DMS114 treated with DMSO at 0.1 percent for 48 hours (cell line): ENCODE data around the gene SIGLEC15.
"Not testable (repeated sequence)": the region's sequence is repeated elsewhere in the genome, so short reads cannot be mapped to it uniquely, and the experiment has no call there.

Source experiments
- DNase-seq: peaks from one replicate; lab custom pipeline; 2025; ENCODE audit not compliant: unreplicated experiment; lab: John Stamatoyannopoulos, UW

SIGLEC15 gene, protein sequence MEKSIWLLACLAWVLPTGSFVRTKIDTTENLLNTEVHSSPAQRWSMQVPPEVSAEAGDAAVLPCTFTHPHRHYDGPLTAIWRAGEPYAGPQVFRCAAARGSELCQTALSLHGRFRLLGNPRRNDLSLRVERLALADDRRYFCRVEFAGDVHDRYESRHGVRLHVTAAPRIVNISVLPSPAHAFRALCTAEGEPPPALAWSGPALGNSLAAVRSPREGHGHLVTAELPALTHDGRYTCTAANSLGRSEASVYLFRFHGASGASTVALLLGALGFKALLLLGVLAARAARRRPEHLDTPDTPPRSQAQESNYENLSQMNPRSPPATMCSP

DNA sequence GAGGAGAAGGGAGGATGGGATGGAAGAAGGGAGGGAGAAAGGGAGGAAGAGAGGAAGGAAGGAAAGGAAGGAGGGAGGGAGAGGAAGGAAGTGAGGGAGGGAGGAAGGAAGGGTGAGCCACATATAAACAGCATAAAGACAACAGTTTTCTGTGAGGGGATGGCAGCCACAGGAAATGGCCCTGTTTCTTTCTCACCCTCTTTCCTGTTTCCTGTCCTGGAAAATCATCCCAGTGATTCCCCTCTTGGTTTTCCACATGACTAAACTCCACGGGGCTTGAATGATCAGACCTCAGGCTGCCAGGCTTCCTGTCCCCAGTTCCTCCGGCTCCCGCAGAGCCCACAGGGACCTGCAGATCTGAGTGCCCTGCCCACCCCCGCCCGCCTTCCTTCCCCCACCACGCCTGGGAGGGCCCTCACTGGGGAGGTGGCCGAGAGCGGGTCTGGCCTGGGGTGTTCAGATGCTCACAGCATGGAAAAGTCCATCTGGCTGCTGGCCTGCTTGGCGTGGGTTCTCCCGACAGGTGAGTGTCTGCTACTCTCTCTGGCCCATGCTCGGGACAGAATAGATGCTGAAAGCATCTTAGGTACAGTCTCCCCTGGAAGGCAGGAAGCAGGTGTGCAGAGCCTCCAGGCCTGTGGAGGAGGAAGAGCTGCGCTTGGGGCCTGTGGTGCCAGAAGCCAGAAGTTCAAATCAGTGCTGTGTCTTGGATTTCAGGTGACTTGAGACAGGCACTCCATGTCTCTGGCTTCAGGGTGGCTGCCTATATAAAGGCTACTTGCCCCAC, at the start of gene SIGLEC15:
SIGLEC15 (plus strand) TSS at position 418 of the 787 bp plus-strand sequence; CDS start at position 472, 54 bp downstream.
- no peak for DNase-seq

DNA sequence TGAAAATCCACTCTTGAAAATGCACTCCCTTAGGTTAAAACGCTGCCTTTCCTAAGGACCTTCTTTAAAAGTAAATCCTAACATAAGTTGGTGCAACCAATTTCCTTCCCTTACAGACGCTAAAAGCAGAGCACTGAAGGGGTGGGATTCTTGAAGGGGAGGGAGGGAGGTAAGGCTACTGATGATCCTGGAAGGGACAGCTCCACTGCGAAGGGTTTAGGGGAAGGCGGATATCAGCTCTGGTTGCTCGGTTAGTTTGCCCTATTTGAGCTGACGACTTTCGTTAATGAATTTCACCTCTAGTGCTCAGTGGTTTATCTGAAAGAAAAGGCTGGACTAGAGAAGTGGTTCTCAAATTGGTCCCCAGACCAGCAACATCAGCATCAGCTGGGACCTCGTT, 49.7 kb upstream of the SIGLEC15 start:
- no peak for DNase-seq

DNA sequence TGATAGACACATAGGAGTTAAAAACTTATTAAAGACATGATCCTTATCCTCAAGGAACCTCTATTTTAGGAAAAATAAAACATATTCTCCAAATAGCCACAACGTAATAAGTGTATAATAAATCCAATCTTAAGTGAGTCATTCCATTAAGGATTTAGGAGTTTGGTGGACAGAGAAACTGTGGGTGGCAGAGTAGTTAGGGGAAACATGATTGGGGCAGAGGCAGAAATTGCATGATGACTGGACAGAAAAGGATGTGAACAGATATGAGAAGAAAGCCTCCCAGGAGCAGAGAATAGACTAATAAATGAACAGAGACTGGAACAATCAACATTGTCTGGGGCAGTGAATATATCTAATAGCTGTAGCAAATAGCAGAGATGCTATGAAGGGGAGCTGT, 48.1 kb upstream of the SIGLEC15 start:
- DNase-seq = no peak

DNA sequence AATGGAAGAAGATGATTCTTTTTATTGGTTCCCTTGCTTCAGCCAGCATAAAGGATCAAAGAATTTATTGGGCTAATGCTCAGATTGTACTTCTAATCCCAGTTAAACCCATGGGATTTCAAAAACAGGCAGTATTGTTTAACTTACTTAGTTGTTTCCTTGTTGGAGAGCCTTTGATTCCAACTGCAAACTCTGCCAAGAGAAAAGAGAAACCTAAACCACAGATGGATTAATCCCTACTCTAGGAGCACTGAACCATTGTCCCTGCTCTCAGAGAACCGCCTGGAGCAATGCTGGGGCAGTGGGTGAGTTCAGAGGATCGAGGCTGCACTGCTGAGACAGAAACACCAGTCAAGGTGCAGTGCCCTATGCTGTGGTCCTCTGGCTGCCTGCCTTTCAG, 44.9 kb upstream of the SIGLEC15 start:
- DNase-seq = no peak

DNA sequence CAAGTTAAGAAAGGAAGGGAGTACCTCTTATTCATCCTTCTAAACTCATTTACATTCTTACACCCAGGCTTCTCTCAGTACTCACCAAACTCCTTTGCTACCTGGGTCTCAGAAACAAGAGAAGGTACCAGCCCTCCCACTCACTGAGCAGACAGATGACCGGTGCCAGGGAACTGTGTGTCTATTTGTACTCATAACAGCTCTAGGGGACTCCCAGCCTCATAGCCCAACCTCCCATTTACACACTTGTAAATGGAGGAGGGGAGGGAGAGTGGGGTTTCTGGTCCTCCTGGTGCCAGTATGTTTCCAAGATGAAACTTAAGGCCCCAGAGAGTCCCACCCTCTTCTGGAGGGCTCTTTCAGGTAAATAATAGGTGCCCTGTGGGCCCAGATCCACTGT, 42.8 kb upstream of the SIGLEC15 start:
- DNase-seq = no peak

DNA sequence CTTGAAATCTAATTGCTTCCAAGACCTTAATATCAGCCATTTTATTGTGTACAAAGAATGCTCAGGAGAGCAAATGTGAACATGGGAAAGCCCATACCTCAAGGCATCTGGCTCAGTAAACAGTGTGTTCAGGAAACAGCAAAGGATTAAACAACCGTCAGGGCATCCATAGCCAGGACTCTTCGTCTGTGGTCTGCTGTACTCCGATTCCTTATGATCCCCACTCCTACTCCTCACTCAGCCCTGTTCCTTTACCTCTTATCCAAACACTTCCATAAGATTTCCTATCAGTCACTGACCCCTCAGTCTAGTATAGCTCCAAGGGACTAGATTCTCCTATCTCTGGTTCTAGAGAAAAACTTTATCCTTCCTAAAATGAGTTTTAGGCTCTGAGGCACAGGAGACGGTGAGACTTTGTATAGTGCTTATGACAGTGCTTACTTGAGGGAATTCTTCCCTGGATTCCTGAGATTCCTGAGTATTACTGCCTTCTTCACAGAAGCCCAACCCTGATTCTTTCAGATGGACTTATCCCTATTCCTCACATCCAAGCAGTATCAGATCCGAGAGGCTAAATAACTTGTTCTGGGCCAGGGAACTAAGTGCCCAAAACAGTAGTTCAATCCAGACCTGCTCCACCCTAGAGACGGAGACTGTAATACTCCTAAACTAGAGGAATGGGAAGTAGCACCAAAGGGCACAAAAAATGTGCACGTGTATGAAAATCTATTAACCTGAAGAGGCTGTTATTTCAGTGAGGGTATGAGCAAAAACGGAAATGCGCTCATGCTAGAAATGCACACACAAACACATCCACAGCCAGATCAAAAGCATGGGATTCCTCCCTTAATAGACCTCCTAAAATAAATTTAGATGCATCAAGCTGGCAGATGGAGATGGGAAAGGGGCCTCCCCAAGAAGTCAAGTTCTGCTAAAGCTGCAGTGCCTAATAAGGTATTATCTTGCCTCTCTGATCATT, 42.1 kb upstream of the SIGLEC15 start:
- no peak for DNase-seq

DNA sequence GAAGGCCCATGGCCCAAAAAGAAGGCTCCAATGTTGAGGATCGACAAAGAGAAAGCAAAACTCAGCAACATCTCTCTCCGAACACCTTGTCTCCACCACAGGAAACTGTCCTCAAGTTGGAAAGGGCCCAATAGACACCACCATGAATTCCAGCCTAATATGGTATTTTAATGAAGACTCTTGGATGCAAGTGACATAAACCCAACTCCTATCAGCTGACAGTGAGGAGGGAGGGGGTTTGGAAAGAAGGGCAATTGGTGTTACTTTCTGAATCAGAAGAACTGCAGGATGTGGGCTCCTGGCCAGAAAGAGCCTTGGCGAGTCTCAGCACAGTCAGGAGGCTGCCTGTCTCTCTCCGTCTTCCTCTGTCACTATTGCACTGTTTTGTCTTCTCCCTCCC, 40.3 kb upstream of the SIGLEC15 start:
- no peak for DNase-seq

DNA sequence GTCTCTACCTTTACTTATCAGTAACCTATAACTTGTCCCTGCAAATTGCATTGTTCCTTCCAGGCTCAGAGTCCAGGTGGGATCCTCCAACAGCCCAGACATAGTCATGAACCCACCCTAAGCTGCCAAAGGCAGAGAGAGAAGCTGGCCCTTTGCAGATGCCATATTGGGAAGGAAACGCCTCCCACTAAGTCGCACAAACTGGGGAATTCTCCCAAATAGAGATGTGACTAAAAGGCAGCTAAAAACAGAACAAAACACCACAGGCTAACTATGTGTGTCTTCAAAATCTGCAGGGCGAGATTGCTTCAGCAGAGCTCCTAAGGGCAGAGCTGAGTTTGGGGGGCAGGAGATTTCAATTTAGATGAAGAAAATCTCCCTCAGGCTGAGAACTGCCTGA, 38.5 kb upstream of the SIGLEC15 start:
- no peak for DNase-seq

DNA sequence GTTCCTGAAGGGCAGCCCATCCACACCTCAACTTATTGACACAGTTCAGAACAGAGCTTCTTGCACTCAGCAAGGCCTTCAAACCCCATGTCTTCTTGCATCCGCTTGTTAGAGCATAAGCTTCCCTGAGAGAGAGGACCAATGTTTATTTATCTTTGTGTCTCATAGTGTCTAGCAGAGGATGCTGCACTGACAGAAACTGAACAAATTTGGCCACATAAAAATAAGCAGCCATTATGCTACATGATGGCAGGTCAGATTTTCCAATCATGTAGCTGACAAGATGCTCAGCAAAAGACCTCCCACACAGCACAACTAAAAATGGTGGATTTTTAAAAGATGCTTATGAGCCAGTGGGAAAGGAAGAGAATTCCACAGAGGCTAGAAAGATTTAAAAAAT, 38.1 kb upstream of the SIGLEC15 start:
- DNase-seq = no peak

DNA sequence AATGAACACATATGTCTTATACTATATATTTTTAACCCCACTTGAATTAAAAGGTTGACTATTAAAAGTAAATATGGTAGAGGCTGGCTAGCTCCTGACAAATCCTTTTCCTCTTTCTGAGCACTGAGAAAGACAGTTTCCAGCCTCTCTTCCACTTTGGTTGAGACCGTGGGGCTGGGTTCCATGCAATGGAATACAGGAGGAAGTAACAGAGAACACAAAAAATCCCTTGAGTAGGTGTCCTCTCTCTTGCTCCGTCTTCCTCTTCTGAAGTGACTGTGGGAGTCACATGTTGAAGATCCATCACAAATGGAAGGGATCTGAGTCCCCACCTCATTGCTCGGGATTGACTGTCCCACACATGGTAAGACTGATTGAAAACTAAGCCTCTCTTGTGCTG, 36.6 kb upstream of the SIGLEC15 start:
- no peak for DNase-seq

DNA sequence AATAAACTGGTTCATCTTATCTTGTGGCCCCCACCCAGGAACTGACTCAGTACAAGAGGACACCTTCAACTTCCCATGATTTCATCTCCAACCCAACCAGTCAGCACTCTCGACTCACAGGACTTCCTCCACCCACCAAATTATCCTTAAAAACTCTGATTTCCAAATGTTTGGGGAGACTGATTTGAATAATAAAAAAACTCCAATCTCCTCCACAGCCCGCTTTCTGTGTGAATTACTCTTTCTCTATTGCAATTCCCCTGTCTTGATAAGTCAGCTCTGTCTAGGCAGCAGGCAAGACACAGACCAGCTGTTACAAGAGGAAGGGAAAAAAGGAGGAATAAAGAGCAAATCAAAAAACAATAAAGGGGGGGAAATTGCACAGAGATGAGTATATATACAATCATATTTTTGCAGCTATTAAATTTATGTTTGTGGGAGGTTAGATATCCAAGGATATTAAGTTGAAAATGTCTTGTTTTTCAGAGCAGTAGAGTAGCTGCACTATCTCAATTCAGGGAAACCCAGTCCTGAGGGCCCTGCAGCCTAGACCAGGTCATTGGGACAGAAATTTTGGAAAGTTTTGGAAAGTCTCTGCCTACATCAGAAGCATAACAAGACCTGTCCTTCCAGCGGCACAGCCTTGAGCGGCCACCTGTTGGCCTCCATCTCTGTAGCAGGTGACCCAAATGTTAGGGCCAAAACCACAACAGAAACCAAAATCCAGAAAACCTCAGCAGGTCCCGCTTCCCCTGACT, 32.8 kb upstream of the SIGLEC15 start:
- DNase-seq = no peak

DNA sequence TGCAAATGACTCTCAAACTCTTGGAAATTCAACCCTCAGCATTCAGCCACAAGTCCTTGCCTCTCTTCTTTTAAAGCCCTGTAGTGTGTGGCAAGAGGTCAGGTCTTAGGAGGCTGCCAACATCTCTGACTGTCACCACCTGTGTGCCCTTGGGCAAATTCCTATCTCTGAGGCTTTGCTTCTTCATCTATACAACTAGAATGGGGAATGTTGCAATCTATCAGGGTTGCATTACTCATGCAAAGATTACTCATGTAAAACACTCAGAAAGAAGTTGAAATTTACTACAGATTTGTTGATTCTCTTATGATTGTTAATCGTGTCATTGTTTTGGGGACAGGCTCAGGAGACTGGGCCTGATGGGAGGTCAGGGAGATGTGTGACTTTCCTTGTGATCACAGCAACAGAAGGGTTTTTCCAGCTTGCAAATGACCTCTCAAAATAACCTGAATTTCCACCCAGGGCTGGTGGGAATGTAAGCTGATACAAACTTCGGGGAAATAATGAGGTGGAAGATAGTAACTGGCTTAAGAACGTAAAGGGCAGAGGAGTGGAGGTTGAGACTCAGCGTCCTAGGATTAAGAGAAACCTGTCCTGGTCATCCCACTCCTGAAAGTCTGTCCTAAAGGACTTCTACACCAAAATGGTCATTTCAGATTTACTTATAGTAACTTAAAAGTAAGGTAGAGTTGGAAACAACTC, 32.1 kb upstream of the SIGLEC15 start:
- DNase-seq = no peak

DNA sequence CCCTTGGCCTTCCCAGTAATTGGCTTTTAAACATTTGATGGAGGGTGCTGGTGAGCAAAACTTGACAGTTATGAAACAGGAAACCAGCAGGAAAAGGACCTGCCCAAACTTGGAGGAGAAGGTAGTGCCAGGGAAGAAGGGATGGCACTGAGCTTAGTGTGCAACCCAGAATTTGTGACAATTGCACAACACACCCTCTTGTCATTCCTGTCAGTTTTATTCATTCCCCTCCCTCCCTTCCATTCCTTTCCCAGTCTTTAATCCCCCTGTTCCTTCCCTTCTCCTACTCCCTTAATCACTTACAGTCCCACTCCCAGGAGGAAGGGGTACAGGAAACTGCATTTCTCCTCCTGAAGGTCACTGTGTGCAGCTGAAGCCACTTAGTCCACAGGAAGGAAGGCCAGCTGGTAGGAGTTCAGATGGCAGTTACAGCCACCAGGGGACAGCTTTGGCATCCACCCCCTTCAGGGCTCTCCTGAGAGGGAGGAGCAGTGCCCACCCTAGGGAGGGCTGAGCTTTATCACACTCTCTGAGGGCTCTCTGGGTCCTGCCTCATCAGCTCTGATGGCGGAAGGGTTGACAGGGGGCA, 24.0 kb upstream of the SIGLEC15 start:
- no peak for DNase-seq

DNA sequence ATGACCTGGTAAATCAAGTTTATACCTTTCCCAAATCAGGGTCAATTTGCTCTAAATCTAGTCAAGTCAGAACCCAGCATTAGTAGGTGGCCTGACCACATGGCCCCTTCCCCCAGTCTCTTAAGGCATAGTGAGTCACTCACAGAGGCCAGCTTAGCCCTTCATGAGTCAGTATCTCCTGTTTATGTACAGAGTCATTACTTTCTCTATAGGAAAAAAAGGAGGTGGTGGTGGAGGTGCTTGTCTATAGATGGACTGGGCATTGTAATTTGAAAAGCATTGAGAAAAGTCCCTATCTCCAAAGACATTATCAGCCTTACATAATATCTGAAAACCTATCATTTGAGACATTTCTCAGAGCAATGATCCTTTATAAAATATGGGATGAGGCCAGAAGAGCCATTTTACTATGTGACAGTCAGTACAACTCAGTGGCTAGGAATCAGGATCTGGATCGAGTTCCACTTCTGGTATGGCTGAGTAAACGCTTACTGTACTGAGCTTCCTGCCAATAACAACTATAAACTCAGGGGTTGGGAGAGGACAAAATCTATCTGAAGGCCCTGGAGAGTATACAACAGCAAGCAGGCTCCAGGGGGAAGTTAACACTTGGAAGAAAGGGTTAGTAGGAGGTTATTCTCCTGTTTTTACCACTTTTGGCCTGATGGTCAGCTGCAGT, 22.5 kb upstream of the SIGLEC15 start:
- no peak for DNase-seq

DNA sequence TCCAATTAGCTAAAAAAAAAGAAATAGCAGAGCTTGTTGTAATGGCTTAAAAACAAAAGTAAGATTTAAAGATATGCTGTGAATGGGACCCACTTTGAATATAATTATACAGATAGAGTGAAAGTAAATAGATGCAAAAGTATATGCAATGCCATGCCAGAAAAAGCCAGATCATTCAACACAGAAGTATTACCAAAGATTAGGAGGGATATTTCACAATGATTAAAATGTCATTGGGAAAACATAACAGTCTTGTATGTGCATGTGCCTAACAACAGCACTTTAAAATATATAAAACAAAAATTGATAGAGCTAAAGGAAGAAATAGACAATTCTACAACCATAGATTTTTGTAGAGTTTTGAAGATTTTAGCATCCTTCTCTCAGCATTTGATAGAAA, 19.9 kb upstream of the SIGLEC15 start:
- no peak for DNase-seq

DNA sequence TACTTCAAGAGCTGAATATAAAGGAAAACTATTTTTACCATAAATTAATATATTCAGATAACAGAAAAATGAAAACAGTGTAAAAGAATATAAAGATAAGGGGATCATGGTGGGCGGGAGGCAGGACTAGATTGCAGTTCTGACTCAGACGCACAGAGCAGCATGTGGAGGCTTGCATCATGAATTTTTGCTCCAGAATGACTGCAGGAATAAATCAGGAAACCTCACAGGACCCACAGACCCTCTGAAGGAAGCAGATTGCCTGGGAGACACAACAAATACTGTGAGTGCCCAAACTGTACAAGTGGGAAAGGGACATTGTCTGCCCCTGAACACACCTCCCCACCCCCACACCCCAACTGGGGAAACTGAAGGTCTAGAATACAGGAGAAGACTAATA, 19.2 kb upstream of the SIGLEC15 start:
- DNase-seq = no peak

DNA sequence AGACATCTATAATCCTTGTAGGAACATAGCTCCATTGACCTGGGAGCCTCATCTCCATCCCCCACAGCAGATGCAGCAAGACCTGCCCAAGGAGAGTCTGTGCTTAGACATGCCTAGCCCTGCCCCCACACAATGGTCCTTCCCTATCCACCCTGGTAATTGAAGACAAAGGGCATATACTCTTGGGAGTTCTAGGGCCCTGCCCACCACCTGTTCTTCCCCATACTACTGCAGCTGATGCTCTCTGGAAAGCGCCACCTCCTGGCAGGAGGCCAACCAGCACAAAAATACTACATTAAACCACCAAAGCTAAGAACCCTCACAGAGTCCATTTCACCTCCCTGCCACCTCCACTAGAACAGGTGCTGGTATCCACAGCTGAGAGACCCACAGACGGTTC, 18.3 kb upstream of the SIGLEC15 start:
- DNase-seq = not testable (repeated sequence)

DNA sequence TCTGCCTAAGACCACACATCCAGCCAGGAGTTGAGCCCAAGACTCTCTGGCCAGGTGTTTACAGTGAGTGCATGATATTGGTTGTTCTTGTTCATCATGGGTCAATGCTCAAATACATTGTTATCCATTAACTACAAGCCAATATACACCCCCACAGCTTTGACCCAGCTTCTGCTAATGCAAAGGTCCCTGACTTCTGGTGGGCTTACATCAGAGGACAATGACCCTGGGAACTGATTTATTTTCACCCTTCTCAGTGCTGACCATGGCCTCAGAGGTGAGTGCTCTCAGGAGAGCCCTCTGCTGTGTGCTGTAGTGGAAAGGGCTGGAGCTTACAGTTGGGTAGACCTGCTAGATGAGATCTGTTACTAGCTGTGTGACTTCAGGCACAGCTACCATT, 10.7 kb upstream of the SIGLEC15 start:
- DNase-seq = not testable (repeated sequence)

DNA sequence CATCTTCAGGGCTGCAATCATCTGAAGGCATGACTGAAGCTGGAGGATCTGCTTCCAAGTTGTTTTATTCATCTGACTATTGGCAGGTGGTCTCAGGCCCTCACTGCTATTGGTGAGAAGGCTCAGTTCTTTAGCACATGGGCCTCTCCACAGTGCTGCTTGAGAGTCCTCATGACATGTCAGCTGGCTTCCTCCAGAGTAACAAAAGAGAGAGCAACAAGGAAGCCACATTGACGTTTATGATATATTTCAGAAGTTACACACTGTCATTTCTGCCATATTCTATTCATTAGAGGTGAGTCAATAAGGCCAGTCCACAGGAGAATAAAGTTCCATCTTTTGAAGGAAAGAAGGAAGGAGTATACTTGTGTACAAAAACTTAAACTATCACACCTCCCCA, 7.9 kb upstream of the SIGLEC15 start:
- no peak for DNase-seq
